GM19239 (cell line): Measurements from ENCODE around the gene AARS1.
"Not testable (repeated sequence)": the region's sequence is repeated elsewhere in the genome, so short reads cannot be mapped to it uniquely, and the experiment has no call there.

Experiments
- DNase-seq: peaks from one replicate; pipeline ENCODE4 v3.0.0; 2011; ENCODE audit warnings: low spot score; ENCODE audit not compliant: insufficient read length
- FAIRE-seq: peaks from 2 replicates; lab custom pipeline; 2011; peaks lifted over from hg19 to GRCh38; lab: Jason Lieb, UNC

The AARS1 gene

GRCh38 chr16:70231831-70232230 is 57.5 kb downstream of the AARS1 start:
- DNase-seq, FAIRE-seq: not testable (repeated sequence)

DNA sequence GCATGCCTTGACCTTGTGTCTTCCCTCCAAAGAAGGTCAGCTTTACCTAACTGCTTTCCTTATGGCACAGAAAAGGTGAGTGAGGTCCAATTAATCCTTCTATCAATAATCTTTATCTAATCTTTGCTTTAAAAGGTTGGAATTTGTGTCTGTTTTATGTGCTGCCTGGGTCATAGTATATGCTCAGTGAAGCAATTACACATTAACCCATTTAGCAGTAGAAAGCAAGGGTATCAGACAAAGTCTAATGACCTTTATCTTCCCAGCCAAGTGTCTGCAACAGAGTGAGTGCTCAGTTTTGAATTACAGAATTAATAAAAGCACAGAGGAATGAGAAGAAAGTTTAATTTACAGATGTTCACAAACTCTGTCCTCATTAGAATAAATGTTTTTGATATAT is 63.3 kb downstream of the AARS1 start:
- FAIRE-seq, DNase-seq: not testable (repeated sequence)

GRCh38 chr16:70225430-70225829 is 63.9 kb downstream of the AARS1 start:
- not testable (repeated sequence) for DNase-seq, FAIRE-seq

DNA sequence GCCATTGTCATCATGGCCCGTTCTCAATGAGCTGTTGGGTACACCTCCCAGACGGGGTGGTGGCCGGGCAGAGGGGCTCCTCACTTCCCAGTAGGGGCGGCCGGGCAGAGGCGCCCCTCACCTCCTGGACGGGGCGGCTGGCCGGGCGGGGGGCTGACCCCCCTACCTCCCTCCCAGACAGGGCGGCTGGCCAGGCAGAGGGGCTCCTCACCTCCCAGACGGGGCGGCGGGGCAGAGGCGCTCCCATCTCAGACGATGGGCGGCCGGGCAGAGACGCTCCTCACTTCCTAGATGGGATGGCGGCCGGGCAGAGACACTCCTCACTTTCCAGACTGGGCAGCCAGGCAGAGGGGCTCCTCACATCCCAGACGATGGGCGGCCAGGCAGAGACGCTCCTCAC is 64.7 kb downstream of the AARS1 start:
- FAIRE-seq = not testable (repeated sequence)

DNA sequence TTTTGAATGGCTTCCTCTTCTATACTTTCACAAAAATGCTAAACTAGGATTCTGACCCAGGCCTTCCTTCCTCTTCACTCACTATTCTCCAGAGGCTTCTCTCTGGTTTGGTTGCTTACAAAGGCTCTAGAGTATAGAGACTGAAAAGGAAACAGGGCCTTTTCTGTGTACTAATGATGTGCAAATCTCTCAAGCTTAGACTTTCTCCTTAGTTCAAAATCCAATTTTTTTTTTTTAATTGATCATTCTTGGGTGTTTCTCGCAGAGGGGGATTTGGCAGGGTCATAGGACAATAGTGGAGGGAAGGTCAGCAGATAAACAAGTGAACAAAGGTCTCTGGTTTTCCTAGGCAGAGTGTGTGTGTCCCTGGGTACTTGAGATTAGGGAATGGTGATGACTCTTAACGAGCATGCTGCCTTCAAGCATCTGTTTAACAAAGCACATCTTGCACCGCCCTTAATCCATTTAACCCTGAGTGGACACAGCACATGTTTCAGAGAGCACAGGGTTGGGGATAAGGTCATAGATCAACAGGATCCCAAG is 65.3 kb downstream of the AARS1 start:
- DNase-seq, FAIRE-seq: not testable (repeated sequence)

More for the DNA sequence above, 64.7 kb downstream of the AARS1 start:
- not testable (repeated sequence) for DNase-seq

DNA sequence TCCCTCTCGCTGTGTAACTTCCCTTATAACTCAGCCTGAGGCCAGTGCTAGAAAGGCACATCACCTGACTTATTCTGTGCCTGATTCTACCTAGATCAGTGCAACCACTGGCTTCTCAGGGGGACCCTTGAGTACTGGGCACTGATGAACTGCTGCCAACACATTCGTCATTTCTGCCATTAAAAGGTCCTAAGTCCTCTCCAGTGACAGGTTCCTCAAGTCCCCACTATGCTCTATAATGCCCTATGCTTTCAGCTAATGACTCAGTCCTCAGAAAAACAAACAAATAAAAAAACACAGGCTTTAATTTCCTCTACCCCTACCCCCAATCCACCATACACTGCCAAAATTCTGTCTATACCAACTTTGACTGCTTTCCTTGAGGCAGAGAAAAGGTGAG is 66.1 kb downstream of the AARS1 start:
- not testable (repeated sequence) for FAIRE-seq, DNase-seq

- FAIRE-seq, DNase-seq: not testable (repeated sequence)
Measured at GRCh38 chr16:70222574-70222973, 66.7 kb downstream of the AARS1 start.

GRCh38 chr16:70218586-70218985 is 70.7 kb downstream of the AARS1 start:
- FAIRE-seq, DNase-seq: not testable (repeated sequence)

DNA sequence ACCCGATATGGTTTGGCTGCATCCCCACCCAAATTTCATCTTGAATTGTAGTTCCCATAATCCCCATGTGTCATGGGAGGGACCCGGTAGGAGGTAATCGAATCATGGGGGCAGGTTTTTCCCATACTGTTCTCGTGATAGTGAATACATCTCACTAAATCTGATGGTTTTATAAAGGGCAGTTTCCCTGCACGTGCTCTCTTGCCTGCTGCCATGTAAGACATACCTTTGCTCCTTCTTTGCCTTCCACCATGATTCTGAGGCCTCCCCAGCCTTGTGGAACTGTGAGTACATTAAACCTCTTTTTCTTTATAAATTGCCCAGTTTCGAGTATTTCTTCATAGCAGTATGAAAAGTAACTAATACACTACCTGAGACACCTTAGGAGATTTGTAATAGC is 82.9 kb downstream of the AARS1 start:
- DNase-seq, FAIRE-seq: not testable (repeated sequence)

GRCh38 chr16:70204668-70205405 is 84.5 kb downstream of the AARS1 start:
- FAIRE-seq, DNase-seq: not testable (repeated sequence)

DNA sequence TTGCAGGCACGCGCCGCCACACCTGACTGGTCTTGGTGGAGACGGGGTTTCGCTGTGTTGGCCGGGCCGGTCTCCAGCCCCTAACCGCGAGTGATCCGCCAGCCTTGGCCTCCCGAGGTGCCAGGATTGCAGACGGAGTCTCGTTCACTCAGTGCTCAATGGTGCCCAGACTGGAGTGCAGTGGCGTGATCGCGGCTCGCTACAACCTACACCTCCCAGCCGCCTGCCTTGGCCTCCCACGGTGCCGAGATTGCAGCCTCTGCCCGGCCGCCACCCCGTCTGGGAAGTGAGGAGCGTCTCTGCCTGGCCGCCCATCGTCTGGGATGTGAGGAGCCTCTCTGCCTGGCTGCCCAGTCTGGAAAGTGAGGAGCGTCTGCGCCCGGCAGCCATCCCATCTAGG is 85.3 kb downstream of the AARS1 start:
- not testable (repeated sequence) for DNase-seq, FAIRE-seq

DNA sequence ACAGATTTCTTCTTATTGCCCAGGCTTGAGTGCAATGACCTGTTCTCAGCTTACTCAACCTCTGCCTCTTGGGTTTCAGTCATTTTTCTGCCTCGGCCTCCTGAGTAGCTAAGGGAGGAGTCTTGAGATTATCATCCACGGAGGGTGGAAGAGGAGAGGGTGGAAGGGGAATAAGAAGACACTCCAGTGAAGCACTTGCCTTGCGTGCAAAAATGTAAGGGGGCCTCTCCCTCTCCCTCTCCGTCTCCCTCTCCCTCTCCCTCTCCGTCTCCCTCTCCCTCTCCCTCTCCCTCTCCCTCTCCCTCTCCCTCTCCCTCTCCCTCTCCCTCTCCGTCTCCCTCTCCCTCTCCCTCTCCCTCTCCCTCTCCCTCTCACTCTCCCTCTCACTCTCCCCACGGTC is 85.8 kb downstream of the AARS1 start:
- not testable (repeated sequence) for DNase-seq, FAIRE-seq
